ENCODE results near the gene DLGAP4.
"Not testable (repeated sequence)": the region's sequence is repeated elsewhere in the genome, so short reads cannot be mapped to it uniquely, and the experiment has no call there.

DNA sequence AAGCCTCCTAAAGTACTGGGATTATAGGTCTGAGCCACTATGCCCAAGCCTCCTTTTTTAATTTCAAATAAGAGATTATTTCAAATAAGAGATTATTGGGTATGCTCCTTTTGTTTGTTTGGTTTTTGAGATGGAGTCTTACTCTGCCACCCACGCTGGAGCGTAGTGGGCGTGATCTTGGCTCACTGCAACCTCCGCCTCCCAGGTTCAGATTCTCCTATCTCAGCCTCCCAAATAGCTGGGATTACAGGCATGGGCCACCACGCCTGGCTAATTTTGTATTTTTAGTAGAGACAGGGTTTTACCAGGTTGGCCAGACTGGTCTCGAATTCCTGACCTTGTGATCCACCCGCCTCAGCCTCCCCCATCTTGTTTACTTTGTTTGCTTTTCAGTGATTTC, 216.3 kb downstream of the DLGAP4 start:
- TF ChIP-seq CTCF (IDR thresholded peaks at IDR 0.05); EP300 (IDR thresholded peaks at IDR 0.05; ENCODE audit: low read depth); POLR2A (IDR thresholded peaks at IDR 0.05): not testable (repeated sequence)
